GM10248 (cell line): ENCODE data around the gene HSCB.

Source experiments
- CTCF ChIA-PET: fragments of 300-600 bp; sonication (Branson Sonifier 250); formaldehyde crosslinking; extraction: SDS; loops from one replicate; lab custom pipeline; 2021; ENCODE audit warnings: antibody characterized with exemption; lab: Yijun Ruan, JAX
- POLR2A ChIA-PET: fragments of 350-650 bp; sonication (Branson Sonifier 250); formaldehyde crosslinking; extraction: SDS; loops from one replicate; lab custom pipeline; 2020; ENCODE audit warnings: antibody characterized with exemption; lab: Yijun Ruan, JAX
- DNase-seq: peaks from one replicate; pipeline ENCODE4 v3.0.0; 2012; ENCODE audit errors: extremely low spot score
- CTCF ChIP-seq: IDR thresholded peaks from 2 replicates; pipeline ENCODE4 v1.5.1; 2012; ENCODE audit warnings: mild to moderate bottlenecking, low read depth; ENCODE audit errors: extremely low read depth, missing control alignments, control extremely low read depth

Gene HSCB

GRCh38 chr22:28771195-28771791, 29.5 kb downstream of the HSCB start:
- CTCF ChIA-PET: interaction anchor here (1.1 to 1.7 kb wide), 2 partner anchors 10 to 23 kb away, joined by 3 to 5 read pairs; no protein-coding TSS in a partner anchor
- no peak for DNase-seq
- POLR2A ChIA-PET: no interaction called here
- TF ChIP-seq CTCF: no peak

GRCh38 chr22:28772633-28773460, 31.0 kb downstream of the HSCB start, which contains the start of gene CCDC117:
Gene CCDC117, plus strand, starts transcription at chr22:28772695. Its CDS starts 155 bp downstream, at chr22:28772850.
- peak; percentile 26 for TF ChIP-seq CTCF
- CTCF ChIA-PET: interaction anchor here (0.6 to 3.3 kb wide), 14 partner anchors 9 to 173 kb away, joined by 3 to 14 read pairs (median 4); no protein-coding TSS in a partner anchor
- POLR2A ChIA-PET: interaction anchor here (0.5 to 2.2 kb wide), 6 partner anchors 13 to 153 kb away, joined by 3 to 11 read pairs (median 3); partner anchors contain the start of gene XBP1
- DNase-seq: peak; percentile 94

GRCh38 chr22:28773461-28773867, 31.6 kb downstream of the HSCB start:
- DNase-seq: peak; percentile 53
- no peak for TF ChIP-seq CTCF
- ChIA-PET CTCF (interaction anchor here (0.6 to 3.3 kb wide), 10 partner anchors 9 to 173 kb away, joined by 3 to 14 read pairs (median 4); no protein-coding TSS in a partner anchor), POLR2A (interaction anchor here (0.5 to 2.2 kb wide), 4 partner anchors 12 to 154 kb away, joined by 3 to 11 read pairs (median 3); no protein-coding TSS in a partner anchor)

GRCh38 chr22:28774378-28774777, 32.5 kb downstream of the HSCB start:
- TF ChIP-seq CTCF: no peak
- DNase-seq: no peak
- ChIA-PET POLR2A (interaction anchor here (0.6 to 2.2 kb wide), 2 partner anchors 11 to 18 kb away, joined by 7 to 11 read pairs; no protein-coding TSS in a partner anchor), CTCF (interaction anchor here (1.6 to 3.3 kb wide), 2 partner anchors 14 to 16 kb away, joined by 4 to 13 read pairs; no protein-coding TSS in a partner anchor)

GRCh38 chr22:28779833-28780232, 38.0 kb downstream of the HSCB start:
- no peak for DNase-seq
- ChIA-PET CTCF (interaction anchor here (1.0 kb wide), 2 partner anchors 15 to 49 kb away, joined by 3 read pairs; no protein-coding TSS in a partner anchor), POLR2A (no interaction called here)
- TF ChIP-seq CTCF: no peak

- CTCF ChIA-PET: interaction anchor here (0.8 to 1.0 kb wide), 3 partner anchors 26 to 760 kb away, joined by 3 read pairs; no protein-coding TSS in a partner anchor
- no peak for TF ChIP-seq CTCF
- no peak for DNase-seq
- POLR2A ChIA-PET: no interaction called here
Measured at GRCh38 chr22:28780296-28780695, 38.5 kb downstream of the HSCB start.
